ENCODE results near the gene TSTD2. TPM values are rescaled to one million over a fixed set of nuclear protein-coding genes. Genes with fewer than 3 reads are reported as not detected.
"Not testable (repeated sequence)": the region's sequence is repeated elsewhere in the genome, so short reads cannot be mapped to it uniquely, and the experiment has no call there.

The TSTD2 gene
- total RNA-seq, 1 experiment from 2014 or later: 29.7 TPM

DNA sequence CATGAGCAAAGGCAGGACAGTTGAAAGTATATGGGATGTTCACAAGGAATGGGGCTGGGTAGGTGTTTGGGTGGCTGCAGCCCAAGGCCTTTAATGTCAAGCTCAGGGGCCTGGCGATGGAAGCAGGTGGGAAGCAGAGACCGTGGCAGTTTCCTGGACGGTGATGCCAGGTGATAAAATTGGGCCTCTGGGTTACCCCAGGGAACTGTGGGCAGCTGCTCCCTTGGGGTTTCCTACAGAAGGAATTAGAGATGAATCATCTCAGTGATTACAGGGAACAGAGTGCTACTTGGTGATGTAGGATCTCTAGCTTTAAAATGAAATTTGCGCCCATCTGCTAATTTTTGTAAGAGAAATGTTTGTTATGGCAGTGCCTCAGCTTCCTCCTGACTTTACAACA is 39.2 kb downstream of the TSTD2 start:
- Histone ChIP-seq H3K36me3 (ENCODE audit: insufficient read depth, low read length, poor library complexity, severe bottlenecking) (no peaks in the 10 kb centered on the region), H3K27ac (ENCODE audit: low read depth, low read length, poor library complexity, severe bottlenecking) (no peak overlapping the region), H3K9me3 (ENCODE audit: low read depth, low read length, poor library complexity, severe bottlenecking) (no peaks in the 10 kb centered on the region), H3K4me1 (ENCODE audit: insufficient read depth, low read length, poor library complexity, severe bottlenecking) (no peaks in the 10 kb centered on the region), H3K27me3 (replicated peaks; ENCODE audit: insufficient read depth, low read depth, low read length, poor library complexity) (no peaks in the 10 kb centered on the region), H3K4me3 (ENCODE audit: low read depth, low read length, poor library complexity, severe bottlenecking) (no peak overlapping the region)
- BruUV-seq (replicated peaks): no TSS peak
- POLR2A ChIA-PET (ENCODE audit: low non-redundant PET): no interaction called here
- CTCF ChIA-PET: no interaction called here
- intact Hi-C loops (cut with micrococcal nuclease; ENCODE audit: unreplicated experiment): no loop called here
- no peak for TF ChIP-seq EZH2 (IDR thresholded peaks at IDR 0.05; ENCODE audit: borderline replicate concordance, low read depth, low read length, poor library complexity, severe bottlenecking)
- TF ChIP-seq, protein P1, sequence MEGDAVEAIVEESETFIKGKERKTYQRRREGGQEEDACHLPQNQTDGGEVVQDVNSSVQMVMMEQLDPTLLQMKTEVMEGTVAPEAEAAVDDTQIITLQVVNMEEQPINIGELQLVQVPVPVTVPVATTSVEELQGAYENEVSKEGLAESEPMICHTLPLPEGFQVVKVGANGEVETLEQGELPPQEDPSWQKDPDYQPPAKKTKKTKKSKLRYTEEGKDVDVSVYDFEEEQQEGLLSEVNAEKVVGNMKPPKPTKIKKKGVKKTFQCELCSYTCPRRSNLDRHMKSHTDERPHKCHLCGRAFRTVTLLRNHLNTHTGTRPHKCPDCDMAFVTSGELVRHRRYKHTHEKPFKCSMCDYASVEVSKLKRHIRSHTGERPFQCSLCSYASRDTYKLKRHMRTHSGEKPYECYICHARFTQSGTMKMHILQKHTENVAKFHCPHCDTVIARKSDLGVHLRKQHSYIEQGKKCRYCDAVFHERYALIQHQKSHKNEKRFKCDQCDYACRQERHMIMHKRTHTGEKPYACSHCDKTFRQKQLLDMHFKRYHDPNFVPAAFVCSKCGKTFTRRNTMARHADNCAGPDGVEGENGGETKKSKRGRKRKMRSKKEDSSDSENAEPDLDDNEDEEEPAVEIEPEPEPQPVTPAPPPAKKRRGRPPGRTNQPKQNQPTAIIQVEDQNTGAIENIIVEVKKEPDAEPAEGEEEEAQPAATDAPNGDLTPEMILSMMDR (conservative IDR thresholded peaks at IDR 0.05; ENCODE audit: low read depth, low read length): no peak
- DNase-seq (ENCODE audit: low spot score): no peak

DNA sequence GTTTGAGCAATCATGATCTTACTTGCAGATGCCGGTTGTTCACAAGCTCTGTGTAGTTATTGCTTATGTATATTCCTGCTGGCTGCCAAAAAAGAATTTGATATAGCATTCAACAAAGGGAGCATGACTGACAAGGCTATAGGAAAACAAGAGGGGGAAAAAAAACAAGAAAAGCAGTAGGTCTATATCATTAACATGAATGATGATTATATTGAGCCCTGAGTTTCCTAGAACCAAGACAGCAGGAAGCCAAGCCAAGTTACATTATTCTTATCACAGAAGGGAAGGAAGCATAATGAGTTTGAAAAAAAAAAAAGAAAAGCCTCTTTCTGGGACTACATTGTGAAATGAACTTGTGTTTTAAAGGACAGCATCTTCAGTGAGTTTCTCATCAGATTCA is 41.0 kb downstream of the TSTD2 start:
- no TSS peak for BruUV-seq (replicated peaks)
- no peak overlapping the region for H3K4me3 ChIP-seq (ENCODE audit: low read depth, low read length, poor library complexity, severe bottlenecking)
- H3K27ac ChIP-seq (ENCODE audit: low read depth, low read length, poor library complexity, severe bottlenecking): no peak overlapping the region
- no peaks in the 10 kb centered on the region for H3K27me3 ChIP-seq (replicated peaks; ENCODE audit: insufficient read depth, low read depth, low read length, poor library complexity)
- no peaks in the 10 kb centered on the region for H3K36me3 ChIP-seq (ENCODE audit: insufficient read depth, low read length, poor library complexity, severe bottlenecking)
- no peak for TF ChIP-seq EZH2 (IDR thresholded peaks at IDR 0.05; ENCODE audit: borderline replicate concordance, low read depth, low read length, poor library complexity, severe bottlenecking)
- TF ChIP-seq, protein P1 (conservative IDR thresholded peaks at IDR 0.05; ENCODE audit: low read depth, low read length): no peak
- H3K4me1 ChIP-seq (ENCODE audit: insufficient read depth, low read length, poor library complexity, severe bottlenecking): no peaks in the 10 kb centered on the region
- H3K9me3 ChIP-seq (ENCODE audit: low read depth, low read length, poor library complexity, severe bottlenecking): no peaks in the 10 kb centered on the region
- ChIA-PET CTCF (no interaction called here), POLR2A (ENCODE audit: low non-redundant PET) (no interaction called here)
- intact Hi-C loops (cut with micrococcal nuclease; ENCODE audit: unreplicated experiment): no loop called here
- peak; percentile 5 for DNase-seq (ENCODE audit: low spot score)

DNA sequence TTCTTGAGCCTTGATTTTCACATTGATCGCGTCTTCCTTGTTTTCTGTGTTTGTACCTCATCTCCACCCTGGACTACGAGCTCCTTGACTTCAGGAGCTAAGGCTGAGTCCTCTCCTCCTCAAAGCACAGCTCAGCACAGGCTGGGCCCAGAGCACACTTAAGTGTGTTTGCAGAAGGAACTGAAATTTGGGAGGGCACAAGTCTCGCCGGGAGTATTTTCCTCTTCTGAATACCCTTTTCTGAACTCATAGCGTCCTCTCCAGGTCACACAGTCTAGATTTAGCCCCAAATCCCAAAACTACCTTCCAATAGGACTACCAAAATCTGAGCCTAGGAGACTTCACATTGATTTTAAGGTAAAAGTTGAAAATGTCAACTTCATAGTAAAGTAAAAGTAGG is 41.6 kb downstream of the TSTD2 start:
- Histone ChIP-seq H3K9me3 (ENCODE audit: low read depth, low read length, poor library complexity, severe bottlenecking) (no peaks in the 10 kb centered on the region), H3K4me1 (ENCODE audit: insufficient read depth, low read length, poor library complexity, severe bottlenecking) (no peaks in the 10 kb centered on the region), H3K27me3 (replicated peaks; ENCODE audit: insufficient read depth, low read depth, low read length, poor library complexity) (no peaks in the 10 kb centered on the region), H3K27ac (ENCODE audit: low read depth, low read length, poor library complexity, severe bottlenecking) (no peak overlapping the region), H3K4me3 (ENCODE audit: low read depth, low read length, poor library complexity, severe bottlenecking) (no peak overlapping the region), H3K36me3 (ENCODE audit: insufficient read depth, low read length, poor library complexity, severe bottlenecking) (no peaks in the 10 kb centered on the region)
- CTCF ChIA-PET: no interaction called here
- DNase-seq (ENCODE audit: low spot score): no peak
- intact Hi-C loops (cut with micrococcal nuclease; ENCODE audit: unreplicated experiment): no loop called here
- POLR2A ChIA-PET (ENCODE audit: low non-redundant PET): no interaction called here
- BruUV-seq (replicated peaks): no TSS peak
- TF ChIP-seq EZH2 (IDR thresholded peaks at IDR 0.05; ENCODE audit: borderline replicate concordance, low read depth, low read length, poor library complexity, severe bottlenecking): no peak
- TF ChIP-seq, protein P1 (conservative IDR thresholded peaks at IDR 0.05; ENCODE audit: low read depth, low read length): no peak

DNA sequence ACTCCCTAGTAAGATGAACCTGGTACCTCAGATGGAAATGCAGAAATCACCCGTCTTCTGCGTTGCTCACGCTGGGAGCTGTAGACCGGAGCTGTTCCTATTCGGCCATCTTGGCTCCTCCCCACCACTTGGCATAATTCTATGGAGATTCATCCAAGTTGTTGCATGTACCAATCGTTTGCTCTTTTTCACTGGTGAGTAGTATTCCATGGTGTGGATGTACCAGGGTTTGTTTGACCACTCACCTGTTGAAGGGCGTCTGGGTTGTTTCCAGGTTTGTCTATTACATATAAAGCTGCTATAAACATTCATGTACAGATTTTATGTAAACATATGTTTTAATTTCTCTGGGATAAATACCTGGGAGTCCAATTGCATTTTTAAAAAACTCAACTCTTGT is 46.3 kb downstream of the TSTD2 start:
- BruUV-seq (replicated peaks); H3K27ac ChIP-seq (ENCODE audit: low read depth, low read length, poor library complexity, severe bottlenecking); H3K9me3 ChIP-seq (ENCODE audit: low read depth, low read length, poor library complexity, severe bottlenecking); POLR2A ChIA-PET (ENCODE audit: low non-redundant PET); H3K4me1 ChIP-seq (ENCODE audit: insufficient read depth, low read length, poor library complexity, severe bottlenecking); intact Hi-C loops (cut with micrococcal nuclease; ENCODE audit: unreplicated experiment); H3K4me3 ChIP-seq (ENCODE audit: low read depth, low read length, poor library complexity, severe bottlenecking); DNase-seq (ENCODE audit: low spot score); H3K36me3 ChIP-seq (ENCODE audit: insufficient read depth, low read length, poor library complexity, severe bottlenecking); H3K27me3 ChIP-seq (replicated peaks; ENCODE audit: insufficient read depth, low read depth, low read length, poor library complexity); CTCF ChIA-PET: not testable (repeated sequence)

DNA sequence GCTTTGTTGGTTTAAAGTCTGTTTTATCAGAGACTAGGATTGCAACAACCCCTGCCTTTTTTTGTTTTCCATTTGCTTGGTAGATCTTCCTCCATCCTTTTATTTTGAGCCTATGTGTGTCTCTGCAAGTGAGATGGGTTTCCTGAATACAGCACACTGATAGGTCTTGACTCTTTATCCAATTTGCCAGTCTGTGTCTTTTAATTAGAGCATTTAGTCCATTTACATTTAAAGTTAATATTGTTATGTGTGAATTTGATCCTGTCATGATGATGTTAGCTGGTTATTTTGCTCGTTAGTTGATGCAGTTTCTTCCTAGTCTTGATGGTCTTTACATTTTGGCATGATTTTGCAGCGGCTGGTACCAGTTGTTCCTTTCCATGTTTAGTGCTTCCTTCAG is 48.4 kb downstream of the TSTD2 start:
- H3K4me1 ChIP-seq (ENCODE audit: insufficient read depth, low read length, poor library complexity, severe bottlenecking); intact Hi-C loops (cut with micrococcal nuclease; ENCODE audit: unreplicated experiment); H3K36me3 ChIP-seq (ENCODE audit: insufficient read depth, low read length, poor library complexity, severe bottlenecking); H3K27ac ChIP-seq (ENCODE audit: low read depth, low read length, poor library complexity, severe bottlenecking); CTCF ChIA-PET; BruUV-seq (replicated peaks); H3K9me3 ChIP-seq (ENCODE audit: low read depth, low read length, poor library complexity, severe bottlenecking); H3K27me3 ChIP-seq (replicated peaks; ENCODE audit: insufficient read depth, low read depth, low read length, poor library complexity); POLR2A ChIA-PET (ENCODE audit: low non-redundant PET); H3K4me3 ChIP-seq (ENCODE audit: low read depth, low read length, poor library complexity, severe bottlenecking); DNase-seq (ENCODE audit: low spot score): not testable (repeated sequence)

DNA sequence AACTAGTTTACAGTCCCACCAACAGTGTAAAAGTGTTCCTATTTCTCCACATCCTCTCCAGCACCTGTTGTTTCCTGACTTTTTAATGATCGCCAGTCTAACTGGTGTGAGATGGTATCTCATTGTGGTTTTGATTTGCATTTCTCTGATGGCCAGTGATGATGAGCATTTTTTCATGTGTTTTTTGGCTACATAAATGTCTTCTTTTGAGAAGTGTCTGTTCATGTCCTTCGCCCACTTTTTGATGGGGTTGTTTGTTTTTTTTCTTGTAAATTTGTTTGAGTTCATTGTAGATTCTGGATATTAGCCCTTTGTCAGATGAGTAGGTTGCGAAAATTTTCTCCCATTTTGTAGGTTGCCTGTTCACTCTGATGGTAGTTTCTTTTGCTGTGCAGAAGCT is 51.6 kb downstream of the TSTD2 start:
- H3K36me3 ChIP-seq (ENCODE audit: insufficient read depth, low read length, poor library complexity, severe bottlenecking); H3K4me3 ChIP-seq (ENCODE audit: low read depth, low read length, poor library complexity, severe bottlenecking); H3K9me3 ChIP-seq (ENCODE audit: low read depth, low read length, poor library complexity, severe bottlenecking); CTCF ChIA-PET; intact Hi-C loops (cut with micrococcal nuclease; ENCODE audit: unreplicated experiment); BruUV-seq (replicated peaks); H3K4me1 ChIP-seq (ENCODE audit: insufficient read depth, low read length, poor library complexity, severe bottlenecking); H3K27me3 ChIP-seq (replicated peaks; ENCODE audit: insufficient read depth, low read depth, low read length, poor library complexity); H3K27ac ChIP-seq (ENCODE audit: low read depth, low read length, poor library complexity, severe bottlenecking); DNase-seq (ENCODE audit: low spot score); POLR2A ChIA-PET (ENCODE audit: low non-redundant PET): not testable (repeated sequence)

Data from A673 (cell line).